IPS-NIHi11 (cell line): ENCODE data around the gene STOX1.
A peak's percentile ranks its signal among the peaks of the same experiment; 100 is the strongest.
"Not testable (repeated sequence)": the region's sequence is repeated elsewhere in the genome, so short reads cannot be mapped to it uniquely, and the experiment has no call there.

Experiments used
- DNase-seq: peaks from one replicate; pipeline ENCODE4 v3.0.0; 2012; ENCODE audit warnings: mixed read lengths, low spot score

Gene STOX1

GRCh38 chr10:68828833-68829232 is 1.5 kb downstream of the STOX1 start:
- DNase-seq = no peak

- no peak for DNase-seq
These were observed 2.2 kb downstream of the STOX1 start for GRCh38 chr10:68829521-68829920.

- DNase-seq = no peak
These were observed 2.6 kb downstream of the STOX1 start for GRCh38 chr10:68829952-68830351.

GRCh38 chr10:68831961-68832455 is 4.7 kb downstream of the STOX1 start:
- no peak for DNase-seq

- no peak for DNase-seq
These were observed 5.3 kb downstream of the STOX1 start for GRCh38 chr10:68832601-68833000.

GRCh38 chr10:68837626-68838322 is 10.4 kb downstream of the STOX1 start:
- DNase-seq = no peak

- not testable (repeated sequence) for DNase-seq
These were observed 13.3 kb downstream of the STOX1 start for GRCh38 chr10:68840650-68841049.

GRCh38 chr10:68848281-68848680 is 20.9 kb downstream of the STOX1 start:
- no peak for DNase-seq

- DNase-seq = no peak
These were observed 21.5 kb downstream of the STOX1 start for GRCh38 chr10:68848806-68849205.

- DNase-seq = no peak
These were observed 29.0 kb downstream of the STOX1 start for GRCh38 chr10:68856352-68856751.

GRCh38 chr10:68857005-68857404 is 29.7 kb downstream of the STOX1 start:
- DNase-seq = no peak

GRCh38 chr10:68861253-68861652 is 33.9 kb downstream of the STOX1 start:
- no peak for DNase-seq

GRCh38 chr10:68864611-68865010 is 37.3 kb downstream of the STOX1 start:
- no peak for DNase-seq

GRCh38 chr10:68868173-68868572 is 40.8 kb downstream of the STOX1 start:
- DNase-seq = not testable (repeated sequence)

GRCh38 chr10:68869623-68870022 is 42.3 kb downstream of the STOX1 start:
- no peak for DNase-seq

- DNase-seq = no peak
These were observed 42.7 kb downstream of the STOX1 start for GRCh38 chr10:68870061-68870460.

- DNase-seq = no peak
These were observed 43.3 kb downstream of the STOX1 start for GRCh38 chr10:68870545-68871104.

- DNase-seq = peak; percentile 31
These were observed 43.9 kb downstream of the STOX1 start for GRCh38 chr10:68871105-68871711.

GRCh38 chr10:68871731-68872342 is 44.5 kb downstream of the STOX1 start:
- peak; percentile 43 for DNase-seq

GRCh38 chr10:68876246-68877138 is 49.2 kb downstream of the STOX1 start:
- no peak for DNase-seq

- DNase-seq = no peak
These were observed 50.3 kb downstream of the STOX1 start for GRCh38 chr10:68877482-68878110.
